SK-N-SH (cell line): Measurements from ENCODE around the gene FBXO33. TPM values are rescaled to one million over a fixed set of nuclear protein-coding genes. Genes with fewer than 3 reads are reported as not detected.
A peak's percentile ranks its signal among the peaks of the same experiment; 100 is the strongest.

Experiments used
- CTCF ChIA-PET: fragments of 300-600, 350-600 bp; formaldehyde crosslinking; extraction: SDS; loops from one replicate; lab custom pipeline; 2021; lab: Yijun Ruan, JAX
- POLR2A ChIA-PET: fragments of 350-600 bp; sonication (Branson Sonifier 250); formaldehyde crosslinking; extraction: SDS; loops from one replicate; lab custom pipeline; 2020; ENCODE audit warnings: antibody characterized with exemption, inconsistent platforms; lab: Yijun Ruan, JAX
- DNase-seq: peaks from one replicate; pipeline ENCODE4 v3.0.0; 2012
- H2AFZ ChIP-seq: fragments of 200-600 bp; sonication (generic); 2 replicates; pipeline ENCODE4 v1.8.1; 2016; ENCODE audit warnings: antibody characterized with exemption, mild to moderate bottlenecking, low read depth
- H3F3A ChIP-seq: fragments of 200-600 bp; sonication (generic); replicated peaks from 2 replicates; pipeline ENCODE3; 2016; ENCODE audit warnings: antibody characterized with exemption, mild to moderate bottlenecking; ENCODE audit not compliant: insufficient read depth
- H3K27ac ChIP-seq, 2 experiments: fragments of 200-500 bp in 1 of 2; fragments of 200-600 bp in 1 of 2; sonication (Bioruptor generic) in 1 of 2; sonication (generic), shearing (Covaris generic) in 1 of 2; 2 replicates each; pipeline versions ENCODE4 v1.5.1 to v1.6.1; 2014 to 2016; ENCODE audit warnings: low read depth in 2 of 2, inconsistent platforms in 1 of 2, low read length in 1 of 2, mild to moderate bottlenecking in 1 of 2, mixed read lengths in 1 of 2
- H3K27me3 ChIP-seq: fragments of 200-600 bp; sonication (generic), shearing (Covaris generic); 2 replicates; pipeline ENCODE4 v1.6.1; 2016; ENCODE audit warnings: mixed run types; ENCODE audit not compliant: insufficient read depth
- H3K36me3 ChIP-seq, 2 experiments: fragments of 200-500 bp in 1 of 2; fragments of 200-600 bp in 1 of 2; sonication (Bioruptor generic) in 1 of 2; sonication (generic) in 1 of 2; replicated peaks in 1 of 2; 2 replicates each; pipeline versions ENCODE3 to v1.5.1; 2014 to 2016; ENCODE audit warnings: low read length in 1 of 2, mild to moderate bottlenecking in 1 of 2; ENCODE audit not compliant: insufficient read depth in 2 of 2, control insufficient read depth in 1 of 2
- H3K4me1 ChIP-seq, 2 experiments: fragments of 200-500 bp in 1 of 2; fragments of 200-600 bp in 1 of 2; sonication (Bioruptor generic) in 1 of 2; sonication (generic), shearing (Covaris generic) in 1 of 2; 2 replicates each; pipeline versions ENCODE4 v1.5.1 to v1.6.1; 2014 to 2016; ENCODE audit warnings: low read depth in 1 of 2, low read length in 1 of 2, mixed run types in 1 of 2; ENCODE audit not compliant: insufficient read depth in 2 of 2, control insufficient read depth in 1 of 2
- H3K4me2 ChIP-seq: fragments of 200-600 bp; sonication (generic), shearing (Covaris generic); 2 replicates; pipeline ENCODE4 v1.6.1; 2017; ENCODE audit warnings: mixed run types
- H3K4me3 ChIP-seq, 2 experiments: fragments of 200-500 bp in 1 of 2; fragments of 200-600 bp in 1 of 2; sonication (Bioruptor generic) in 1 of 2; sonication (generic), shearing (Covaris generic) in 1 of 2; 2 replicates each; pipeline versions ENCODE4 v1.5.1 to v1.8.1; 2014 to 2016; ENCODE audit warnings: low read depth in 2 of 2, inconsistent platforms in 1 of 2, low read length in 1 of 2, mild to moderate bottlenecking in 1 of 2, mixed read lengths in 1 of 2, moderate library complexity in 1 of 2
- H3K79me2 ChIP-seq: fragments of 200-600 bp; sonication (generic); 2 replicates; pipeline ENCODE4 v1.8.1; 2017; ENCODE audit warnings: mild to moderate bottlenecking; ENCODE audit not compliant: insufficient read depth
- H3K9ac ChIP-seq: fragments of 200-600 bp; sonication (generic); 2 replicates; pipeline ENCODE4 v1.6.1; 2017; ENCODE audit warnings: mixed run types
- H3K9me2 ChIP-seq: fragments of 200-600 bp; sonication (generic); 2 replicates; pipeline ENCODE4 v1.6.1; 2017; ENCODE audit warnings: mixed run types
- H3K9me3 ChIP-seq: fragments of 200-600 bp; sonication (generic); 2 replicates; pipeline ENCODE4 v1.6.1; 2017; ENCODE audit warnings: mixed run types, mild to moderate bottlenecking, moderate library complexity
- H4K20me1 ChIP-seq: fragments of 200-600 bp; sonication (generic); 2 replicates; pipeline ENCODE4 v1.6.1; 2017; ENCODE audit warnings: mild to moderate bottlenecking, mixed run types; ENCODE audit not compliant: insufficient read depth
- CHD2 ChIP-seq: fragments of 150-350 bp; IDR thresholded peaks from 2 replicates; pipeline ENCODE4 v1.6.1; 2018; ENCODE audit warnings: low read length; ENCODE audit not compliant: partially characterized antibody
- ELF1 ChIP-seq: IDR thresholded peaks from 2 replicates; pipeline ENCODE4 v1.4.0; 2012
- FOXJ3 ChIP-seq: sonication (generic); formaldehyde crosslinking; IDR thresholded peaks from 2 replicates; pipeline ENCODE4 v1.5.1; 2020; ENCODE audit warnings: mild to moderate bottlenecking, missing genetic modification reagents
- FOXM1 ChIP-seq: IDR thresholded peaks from 2 replicates; pipeline ENCODE4 v1.4.0; 2012; ENCODE audit warnings: low read depth, mild to moderate bottlenecking
- GABPA ChIP-seq: IDR thresholded peaks from 2 replicates; pipeline ENCODE4 v1.4.0; 2012; ENCODE audit warnings: low read depth, mild to moderate bottlenecking
- GATA2 ChIP-seq: sonication (generic); formaldehyde crosslinking; IDR thresholded peaks from 2 replicates; pipeline ENCODE4 v1.5.0; 2020; ENCODE audit warnings: mild to moderate bottlenecking, missing genetic modification reagents
- MXI1 ChIP-seq: IDR thresholded peaks from 2 replicates; pipeline ENCODE4 v1.6.1; 2012; ENCODE audit warnings: mild to moderate bottlenecking, low read depth, low read length, improper control_type of control experiment
- NRF1 ChIP-seq: IDR thresholded peaks from 2 replicates; pipeline ENCODE4 v1.6.1; 2012; ENCODE audit warnings: low read depth, mild to moderate bottlenecking, low read length
- PBX3 ChIP-seq: IDR thresholded peaks from 2 replicates; pipeline ENCODE4; 2012
- POLR2AphosphoS5 ChIP-seq: IDR thresholded peaks from 2 replicates; pipeline ENCODE4 v1.6.1; 2012; ENCODE audit warnings: low read depth, low read length
- RAD21 ChIP-seq: IDR thresholded peaks from 2 replicates; pipeline ENCODE4 v1.6.1; 2012; ENCODE audit warnings: mild to moderate bottlenecking, low read length
- RCOR1 ChIP-seq: fragments of 150-350 bp; IDR thresholded peaks from 2 replicates; pipeline ENCODE4 v1.6.1; 2017; ENCODE audit warnings: antibody characterized with exemption, low read length
- RFX5 ChIP-seq: IDR thresholded peaks from 2 replicates; pipeline ENCODE4 v1.6.1; 2012; ENCODE audit warnings: mild to moderate bottlenecking, improper control_type of control experiment, low read length
- RXRA ChIP-seq: IDR thresholded peaks from 2 replicates; pipeline ENCODE4 v1.4.0; 2012; ENCODE audit warnings: low read depth, mild to moderate bottlenecking, borderline replicate concordance
- SMC3 ChIP-seq: IDR thresholded peaks from 2 replicates; pipeline ENCODE4 v1.6.1; 2012; ENCODE audit warnings: low read depth, low read length, improper control_type of control experiment
- TAF1 ChIP-seq: IDR thresholded peaks from 2 replicates; pipeline ENCODE4 v1.6.1; 2012; ENCODE audit warnings: low read depth, mild to moderate bottlenecking, low read length, moderate library complexity, borderline replicate concordance
- TEAD4 ChIP-seq: IDR thresholded peaks from 2 replicates; pipeline ENCODE4 v1.4.0; 2012; ENCODE audit warnings: mild to moderate bottlenecking, borderline replicate concordance; ENCODE audit not compliant: insufficient read depth
- USF1 ChIP-seq: IDR thresholded peaks from 2 replicates; pipeline ENCODE4 v1.4.0; 2012; ENCODE audit warnings: low read depth, borderline replicate concordance
- YY1 ChIP-seq: IDR thresholded peaks from 2 replicates; pipeline ENCODE4 v1.4.0; 2012; ENCODE audit warnings: low read depth, mild to moderate bottlenecking
- WGBS: methylation state at CpG from one replicate; pipeline ENCODE4 v1.1.6; 2017; ENCODE audit warnings: low lambda C conversion rate; 5-methylcytosine and 5-hydroxymethylcytosine counted together
- polyA plus RNA-seq, 3 experiments: library from polyadenylated mRNA; depleted of rRNA; stranded (reverse); fragments of >200 nt; gene quantifications; 2 replicates each; pipeline ENCODE4 v1.2.3, GENCODE V29; 2012
- TF ChIP-seq, protein P1 (sequence below): IDR thresholded peaks from 2 replicates; pipeline ENCODE4 v1.4.0; 2012; ENCODE audit warnings: low read depth, borderline replicate concordance
- TF ChIP-seq, protein P2 (sequence below): fragments of 200-600 bp; sonication (generic); IDR thresholded peaks from 2 replicates; pipeline ENCODE4 v1.6.1; 2017; ENCODE audit warnings: antibody characterized with exemption, mild to moderate bottlenecking, moderate library complexity

FBXO33 gene
- polyA plus RNA-seq, 1 of the 3 experiments (the other 2 are of a cell fraction), result 4.2 TPM

GRCh38 chr14:39369029-39369428, 63.2 kb downstream of the FBXO33 start:
- H3K4me1 ChIP-seq, result no peaks in the 10 kb centered on the region
- H3K79me2 ChIP-seq, result no peaks in the 10 kb centered on the region
- ChIA-PET POLR2A (no interaction called here), CTCF (interaction anchor here (2.1 kb wide), 1 partner anchor 262 kb away, joined by 11 read pairs; no protein-coding TSS in a partner anchor)
- no peak overlapping the region for H3K9ac ChIP-seq
- H4K20me1 ChIP-seq, result no peaks in the 10 kb centered on the region
- WGBS, result 92% methylated on average over 2 of the region's 2 CpGs
- H2AFZ ChIP-seq, result no peak overlapping the region
- no peak overlapping the region for H3K4me3 ChIP-seq
- no peak for TF ChIP-seq ELF1
- no peak for TF ChIP-seq RCOR1
- no peak for TF ChIP-seq POLR2AphosphoS5
- TF ChIP-seq GATA2 (CRISPR knock-in tag), result no peak
- no peak for TF ChIP-seq FOXJ3
- TF ChIP-seq USF1, result no peak
- TF ChIP-seq YY1, result no peak
- TF ChIP-seq SMC3, result no peak
- no peak for TF ChIP-seq RXRA
- no peak for TF ChIP-seq MXI1
- no peak for TF ChIP-seq RAD21
- no peak for TF ChIP-seq TAF1
- TF ChIP-seq TEAD4, result no peak
- TF ChIP-seq PBX3, result no peak
- no peak for TF ChIP-seq CHD2
- no peak for TF ChIP-seq NRF1
- no peak for TF ChIP-seq GABPA
- H3F3A ChIP-seq, result no peaks in the 10 kb centered on the region
- H3K9me3 ChIP-seq, result no peaks in the 10 kb centered on the region
- no peak overlapping the region for H3K4me2 ChIP-seq
- no peak for DNase-seq
- H3K27ac ChIP-seq, result no peak overlapping the region
- no peaks in the 10 kb centered on the region for H3K9me2 ChIP-seq
- no peaks in the 10 kb centered on the region for H3K27me3 ChIP-seq
- H3K36me3 ChIP-seq, result peaks cover 0 to 7% of the 10 kb centered on the region in 2 experiments

- Histone ChIP-seq H3K27ac (no peak overlapping the region), H3K9ac (no peak overlapping the region), H3K9me3 (no peaks in the 10 kb centered on the region), H3F3A (no peaks in the 10 kb centered on the region), H3K4me3 (no peak overlapping the region), H3K27me3 (no peaks in the 10 kb centered on the region), H3K9me2 (no peaks in the 10 kb centered on the region), H3K4me1 (no peaks in the 10 kb centered on the region), H2AFZ (no peak overlapping the region), H3K79me2 (no peaks in the 10 kb centered on the region), H3K36me3 (peaks cover 0 to 7% of the 10 kb centered on the region in 2 experiments), H3K4me2 (no peak overlapping the region), H4K20me1 (no peaks in the 10 kb centered on the region)
- WGBS, result 63% methylated on average over 3 of the region's 4 CpGs
- POLR2A ChIA-PET, result no interaction called here
- TF ChIP-seq, protein P1, sequence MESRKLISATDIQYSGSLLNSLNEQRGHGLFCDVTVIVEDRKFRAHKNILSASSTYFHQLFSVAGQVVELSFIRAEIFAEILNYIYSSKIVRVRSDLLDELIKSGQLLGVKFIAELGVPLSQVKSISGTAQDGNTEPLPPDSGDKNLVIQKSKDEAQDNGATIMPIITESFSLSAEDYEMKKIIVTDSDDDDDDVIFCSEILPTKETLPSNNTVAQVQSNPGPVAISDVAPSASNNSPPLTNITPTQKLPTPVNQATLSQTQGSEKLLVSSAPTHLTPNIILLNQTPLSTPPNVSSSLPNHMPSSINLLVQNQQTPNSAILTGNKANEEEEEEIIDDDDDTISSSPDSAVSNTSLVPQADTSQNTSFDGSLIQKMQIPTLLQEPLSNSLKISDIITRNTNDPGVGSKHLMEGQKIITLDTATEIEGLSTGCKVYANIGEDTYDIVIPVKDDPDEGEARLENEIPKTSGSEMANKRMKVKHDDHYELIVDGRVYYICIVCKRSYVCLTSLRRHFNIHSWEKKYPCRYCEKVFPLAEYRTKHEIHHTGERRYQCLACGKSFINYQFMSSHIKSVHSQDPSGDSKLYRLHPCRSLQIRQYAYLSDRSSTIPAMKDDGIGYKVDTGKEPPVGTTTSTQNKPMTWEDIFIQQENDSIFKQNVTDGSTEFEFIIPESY, result no peak
- TF ChIP-seq GABPA (no peak), RAD21 (peak; percentile 75), SMC3 (peak; percentile 37; the same call in 1 of the 2 replicates), FOXM1 (no peak), RFX5 (no peak), PBX3 (no peak)
- TF ChIP-seq, protein P2, sequence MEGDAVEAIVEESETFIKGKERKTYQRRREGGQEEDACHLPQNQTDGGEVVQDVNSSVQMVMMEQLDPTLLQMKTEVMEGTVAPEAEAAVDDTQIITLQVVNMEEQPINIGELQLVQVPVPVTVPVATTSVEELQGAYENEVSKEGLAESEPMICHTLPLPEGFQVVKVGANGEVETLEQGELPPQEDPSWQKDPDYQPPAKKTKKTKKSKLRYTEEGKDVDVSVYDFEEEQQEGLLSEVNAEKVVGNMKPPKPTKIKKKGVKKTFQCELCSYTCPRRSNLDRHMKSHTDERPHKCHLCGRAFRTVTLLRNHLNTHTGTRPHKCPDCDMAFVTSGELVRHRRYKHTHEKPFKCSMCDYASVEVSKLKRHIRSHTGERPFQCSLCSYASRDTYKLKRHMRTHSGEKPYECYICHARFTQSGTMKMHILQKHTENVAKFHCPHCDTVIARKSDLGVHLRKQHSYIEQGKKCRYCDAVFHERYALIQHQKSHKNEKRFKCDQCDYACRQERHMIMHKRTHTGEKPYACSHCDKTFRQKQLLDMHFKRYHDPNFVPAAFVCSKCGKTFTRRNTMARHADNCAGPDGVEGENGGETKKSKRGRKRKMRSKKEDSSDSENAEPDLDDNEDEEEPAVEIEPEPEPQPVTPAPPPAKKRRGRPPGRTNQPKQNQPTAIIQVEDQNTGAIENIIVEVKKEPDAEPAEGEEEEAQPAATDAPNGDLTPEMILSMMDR, result peak; percentile 57
- peak; percentile 38 for DNase-seq
- CTCF ChIA-PET, result interaction anchor here (0.6 to 2.1 kb wide), 3 partner anchors 9 to 261 kb away, joined by 4 to 11 read pairs (median 5); no protein-coding TSS in a partner anchor
These were observed 63.8 kb downstream of the FBXO33 start for GRCh38 chr14:39368261-39368959.
